ENCODE measurements around the gene MAP3K20. TPM values are rescaled to one million over a fixed set of nuclear protein-coding genes. Genes with fewer than 3 reads are reported as not detected.

Gene MAP3K20
- total and polyA plus RNA-seq, 7 experiments from 2014 or later, result 0.18 to 17.0 (median 1.5) TPM; not detected in 1

DNA sequence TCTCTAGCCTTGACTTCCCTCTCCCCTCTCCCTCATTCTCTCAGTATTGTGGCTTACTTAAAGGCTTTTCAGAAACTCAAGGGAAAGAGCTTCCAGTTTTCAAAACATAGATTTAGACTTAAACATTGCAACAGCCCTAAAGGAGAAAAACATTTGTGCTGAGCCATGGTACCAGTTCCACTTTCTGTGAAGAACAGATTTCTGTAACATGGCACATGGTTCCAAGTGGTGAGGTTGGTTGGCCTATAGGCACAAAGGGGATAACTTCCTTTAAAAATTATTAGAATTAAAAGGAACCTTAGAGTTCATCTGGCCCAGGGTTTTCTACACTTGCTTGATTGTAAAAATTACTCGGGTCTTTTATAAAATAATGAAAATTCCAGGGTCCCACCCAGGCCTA, 140.4 kb downstream of the MAP3K20 start:
- Histone ChIP-seq H3K27ac (ENCODE audit: low read depth, low read length) (no peak overlapping the region), H3K9me3 (ENCODE audit: control insufficient read depth in 2 of 3, low read length in 3 of 3) (no peaks in the 10 kb centered on the region), H3K4me3 (ENCODE audit: low read length) (no peak overlapping the region), H3K36me3 (ENCODE audit: control insufficient read depth in 2 of 3, insufficient read depth in 3 of 3, low read length in 3 of 3) (no peaks in the 10 kb centered on the region), H3K4me1 (ENCODE audit: control insufficient read depth in 2 of 2, insufficient read depth in 2 of 2, low read length in 2 of 2) (no peaks in the 10 kb centered on the region), H3K27me3 (ENCODE audit: control insufficient read depth in 2 of 2, insufficient read depth in 2 of 2, low read length in 2 of 2) (no peaks in the 10 kb centered on the region)
- Mint-ChIP-seq H3K27ac (no peak overlapping the region), H3K36me3 (peaks cover 0 to 2% (median 0%) of the 10 kb centered on the region in 5 donors), H3K9me3 (peaks cover 0 to under 1% (median 0%) of the 10 kb centered on the region in 11 donors), H3K27me3 (peaks cover 0 to 4% (median 0%) of the 10 kb centered on the region in 5 donors), H3K4me1 (peaks cover 4 to 8% (median 6%) of the 10 kb centered on the region in 7 donors), H3K4me3 (no peak overlapping the region)
- no peak for DNase-seq
- peak; percentile 37 for ATAC-seq
- CTCF ChIA-PET, result no interaction called here
- intact Hi-C loops (cut with micrococcal nuclease), result loop anchor here in 1 of 2 donors (10.0 kb wide), 1 partner anchor 411 kb away; no protein-coding TSS in a partner anchor
- POLR2A ChIA-PET, result no interaction called here

DNA sequence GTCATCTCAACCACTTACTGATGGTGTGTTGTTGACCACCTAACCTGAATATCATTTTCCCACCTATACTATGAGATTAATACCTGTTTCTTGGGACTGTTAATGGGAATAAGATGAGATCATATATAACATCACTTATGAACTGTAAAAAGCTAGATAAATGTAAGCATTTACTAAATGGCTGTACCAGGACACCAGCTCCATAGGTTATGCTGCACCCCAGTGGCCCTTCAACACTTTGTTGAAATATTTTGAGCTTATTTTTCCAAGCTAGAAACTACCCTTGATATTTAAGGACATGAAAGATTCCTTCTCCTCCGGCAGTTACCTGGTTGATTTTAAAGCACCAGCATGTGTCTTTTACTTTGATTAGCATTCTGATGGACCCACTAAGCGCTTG, 141.0 kb downstream of the MAP3K20 start:
- H3K4me1 Mint-ChIP-seq, result peaks cover 4 to 8% (median 6%) of the 10 kb centered on the region in 7 donors
- no peak overlapping the region for H3K4me3 Mint-ChIP-seq
- ChIA-PET CTCF (no interaction called here), POLR2A (no interaction called here)
- Histone ChIP-seq H3K27me3 (ENCODE audit: control insufficient read depth in 2 of 2, insufficient read depth in 2 of 2, low read length in 2 of 2) (no peaks in the 10 kb centered on the region), H3K9me3 (ENCODE audit: control insufficient read depth in 2 of 3, low read length in 3 of 3) (no peaks in the 10 kb centered on the region), H3K36me3 (ENCODE audit: control insufficient read depth in 2 of 3, insufficient read depth in 3 of 3, low read length in 3 of 3) (no peaks in the 10 kb centered on the region), H3K27ac (ENCODE audit: low read depth, low read length) (no peak overlapping the region), H3K4me3 (ENCODE audit: low read length) (no peak overlapping the region), H3K4me1 (ENCODE audit: control insufficient read depth in 2 of 2, insufficient read depth in 2 of 2, low read length in 2 of 2) (no peaks in the 10 kb centered on the region)
- DNase-seq (no peak), ATAC-seq (no peak)
- H3K36me3 Mint-ChIP-seq, result peaks cover 0 to 4% (median 0%) of the 10 kb centered on the region in 5 donors
- peaks cover 0 to 2% (median 0%) of the 10 kb centered on the region in 5 donors for H3K27me3 Mint-ChIP-seq
- H3K9me3 Mint-ChIP-seq, result peaks cover 0 to 2% (median 0%) of the 10 kb centered on the region in 11 donors
- peak overlapping the region in 1 of 9 donors; percentile 27 for H3K27ac Mint-ChIP-seq
- intact Hi-C loops (cut with micrococcal nuclease), result loop anchor here in 1 of 2 donors (10.0 kb wide), 1 partner anchor 412 kb away; no protein-coding TSS in a partner anchor

DNA sequence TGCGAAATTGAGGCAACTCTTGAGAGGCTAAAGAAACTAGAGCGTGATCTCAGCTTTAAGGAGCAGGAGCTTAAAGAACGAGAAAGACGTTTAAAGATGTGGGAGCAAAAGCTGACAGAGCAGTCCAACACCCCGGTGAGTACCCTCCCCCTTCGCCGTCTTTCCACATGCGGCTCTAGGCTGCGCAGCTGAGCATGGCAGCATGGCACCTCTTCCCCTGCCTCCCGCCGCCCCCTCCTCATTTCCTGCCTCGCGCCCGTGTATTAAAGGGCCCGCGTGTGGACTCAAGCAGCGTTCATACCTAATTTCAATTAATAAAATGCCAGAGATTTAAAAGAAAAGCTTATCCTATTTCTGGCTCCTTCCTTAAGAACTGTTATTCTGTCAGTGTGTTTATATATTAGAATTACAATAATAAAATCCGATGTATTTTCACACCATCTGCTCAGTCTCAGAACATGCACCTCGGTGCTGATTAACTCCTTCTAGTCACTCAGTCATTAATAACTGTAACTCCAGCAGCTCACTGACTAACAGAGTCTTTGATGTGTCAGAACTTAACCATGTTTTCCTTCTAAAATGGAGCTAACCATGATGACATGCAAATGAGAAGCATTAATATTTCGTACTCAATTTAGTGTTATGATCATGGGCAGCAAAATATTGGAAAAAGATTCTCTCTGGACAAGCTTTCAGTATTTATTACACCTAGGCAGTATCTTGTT, 141.6 kb downstream of the MAP3K20 start:
- peaks cover 4 to 8% (median 6%) of the 10 kb centered on the region in 7 donors for H3K4me1 Mint-ChIP-seq
- no peak for ATAC-seq
- H3K36me3 Mint-ChIP-seq, result peaks cover 0 to 4% (median 0%) of the 10 kb centered on the region in 5 donors
- ChIA-PET CTCF (interaction anchor here (0.7 to 2.4 kb wide), 2 partner anchors 7 to 193 kb away, joined by 3 to 11 read pairs; no protein-coding TSS in a partner anchor), POLR2A (no interaction called here)
- no peaks in the 10 kb centered on the region for H3K9me3 ChIP-seq (ENCODE audit: control insufficient read depth in 2 of 3, low read length in 3 of 3)
- H3K27ac Mint-ChIP-seq, result no peak overlapping the region
- no peak overlapping the region for H3K4me3 ChIP-seq (ENCODE audit: low read length)
- no peak overlapping the region for H3K4me3 Mint-ChIP-seq
- H3K27ac ChIP-seq (ENCODE audit: low read depth, low read length), result no peak overlapping the region
- H3K27me3 Mint-ChIP-seq, result peaks cover 0 to 2% (median 0%) of the 10 kb centered on the region in 5 donors
- intact Hi-C loops (cut with micrococcal nuclease), result loop anchor here in 1 of 2 donors (10.0 kb wide), 1 partner anchor 412 kb away; no protein-coding TSS in a partner anchor
- no peaks in the 10 kb centered on the region for H3K27me3 ChIP-seq (ENCODE audit: control insufficient read depth in 2 of 2, insufficient read depth in 2 of 2, low read length in 2 of 2)
- H3K9me3 Mint-ChIP-seq, result peaks cover 0 to 2% (median 0%) of the 10 kb centered on the region in 11 donors
- DNase-seq, result no peak
- no peaks in the 10 kb centered on the region for H3K4me1 ChIP-seq (ENCODE audit: control insufficient read depth in 2 of 2, insufficient read depth in 2 of 2, low read length in 2 of 2)
- no peaks in the 10 kb centered on the region for H3K36me3 ChIP-seq (ENCODE audit: control insufficient read depth in 2 of 3, insufficient read depth in 3 of 3, low read length in 3 of 3)

DNA sequence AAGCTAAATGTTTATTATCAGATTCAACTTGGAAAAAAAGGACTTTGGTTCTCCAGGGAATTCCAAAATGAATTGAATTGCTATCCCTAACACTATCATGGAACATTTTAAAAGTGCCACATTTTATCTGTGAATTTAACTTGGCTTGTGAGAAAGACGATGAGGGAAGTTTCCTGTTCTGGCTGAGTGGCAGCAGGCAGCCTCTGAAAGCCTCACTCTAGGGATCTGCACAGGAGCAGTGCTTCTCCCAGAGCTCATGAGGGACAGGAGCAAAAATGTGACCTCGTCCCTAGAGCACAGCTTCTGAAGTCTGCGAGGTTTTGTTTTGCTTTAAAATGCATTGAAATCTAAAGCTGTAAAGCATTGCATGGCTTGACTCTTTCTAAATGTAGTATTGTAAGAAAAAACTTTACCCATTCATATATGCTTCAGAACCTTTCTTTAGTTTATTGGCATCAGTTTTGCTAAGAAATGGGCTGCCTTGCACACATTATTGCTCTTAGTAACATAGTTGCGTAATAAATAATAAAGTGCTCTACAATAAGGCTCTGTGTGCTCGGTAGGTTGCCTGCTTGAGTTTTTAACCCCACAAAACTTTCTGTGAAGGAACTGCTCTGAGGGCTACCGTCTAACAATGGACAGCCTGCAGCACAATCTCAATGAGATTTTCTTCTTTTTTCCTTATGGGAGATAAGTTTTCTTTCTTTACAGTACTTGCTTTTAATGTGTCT, 142.8 kb downstream of the MAP3K20 start:
- Histone ChIP-seq H3K4me1 (ENCODE audit: control insufficient read depth in 2 of 2, insufficient read depth in 2 of 2, low read length in 2 of 2) (no peaks in the 10 kb centered on the region), H3K27ac (ENCODE audit: low read depth, low read length) (no peak overlapping the region), H3K4me3 (ENCODE audit: low read length) (no peak overlapping the region), H3K27me3 (ENCODE audit: control insufficient read depth in 2 of 2, insufficient read depth in 2 of 2, low read length in 2 of 2) (no peaks in the 10 kb centered on the region), H3K9me3 (ENCODE audit: control insufficient read depth in 2 of 3, low read length in 3 of 3) (no peaks in the 10 kb centered on the region), H3K36me3 (ENCODE audit: control insufficient read depth in 2 of 3, insufficient read depth in 3 of 3, low read length in 3 of 3) (no peaks in the 10 kb centered on the region)
- DNase-seq, result no peak
- ATAC-seq, result no peak
- intact Hi-C loops (cut with micrococcal nuclease), result loop anchor here in 1 of 2 donors (10.0 kb wide), 1 partner anchor 414 kb away; no protein-coding TSS in a partner anchor
- H3K4me3 Mint-ChIP-seq, result peak overlapping the region in 1 of 10 donors; percentile 42
- peaks cover 4 to 8% (median 6%) of the 10 kb centered on the region in 7 donors for H3K4me1 Mint-ChIP-seq
- H3K36me3 Mint-ChIP-seq, result peaks cover 0 to 4% (median 0%) of the 10 kb centered on the region in 5 donors
- CTCF ChIA-PET, result interaction anchor here (0.6 to 2.4 kb wide), 3 partner anchors 9 to 1123 kb away, joined by 3 to 11 read pairs (median 3); no protein-coding TSS in a partner anchor
- H3K27me3 Mint-ChIP-seq, result peaks cover 0 to 2% (median 0%) of the 10 kb centered on the region in 5 donors
- POLR2A ChIA-PET, result no interaction called here
- no peak overlapping the region for H3K27ac Mint-ChIP-seq
- H3K9me3 Mint-ChIP-seq, result peaks cover 0 to 2% (median 0%) of the 10 kb centered on the region in 11 donors

DNA sequence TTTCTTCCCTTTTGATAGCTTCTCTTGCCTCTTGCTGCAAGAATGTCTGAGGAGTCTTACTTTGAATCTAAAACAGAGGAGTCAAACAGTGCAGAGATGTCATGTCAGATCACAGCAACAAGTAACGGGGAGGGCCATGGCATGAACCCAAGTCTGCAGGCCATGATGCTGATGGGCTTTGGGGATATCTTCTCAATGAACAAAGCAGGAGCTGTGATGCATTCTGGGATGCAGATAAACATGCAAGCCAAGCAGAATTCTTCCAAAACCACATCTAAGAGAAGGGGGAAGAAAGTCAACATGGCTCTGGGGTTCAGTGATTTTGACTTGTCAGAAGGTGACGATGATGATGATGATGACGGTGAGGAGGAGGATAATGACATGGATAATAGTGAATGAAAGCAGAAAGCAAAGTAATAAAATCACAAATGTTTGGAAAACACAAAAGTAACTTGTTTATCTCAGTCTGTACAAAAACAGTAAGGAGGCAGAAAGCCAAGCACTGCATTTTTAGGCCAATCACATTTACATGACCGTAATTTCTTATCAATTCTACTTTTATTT, 145.6 kb downstream of the MAP3K20 start:
- H3K36me3 ChIP-seq (ENCODE audit: control insufficient read depth in 2 of 3, insufficient read depth in 3 of 3, low read length in 3 of 3), result no peaks in the 10 kb centered on the region
- Mint-ChIP-seq H3K27me3 (peaks cover 0 to 2% (median 0%) of the 10 kb centered on the region in 5 donors), H3K9me3 (peaks cover 0 to 2% (median 0%) of the 10 kb centered on the region in 11 donors), H3K4me3 (no peak overlapping the region), H3K4me1 (peaks cover 3 to 8% (median 5%) of the 10 kb centered on the region in 7 donors), H3K27ac (no peak overlapping the region), H3K36me3 (peaks cover 0 to 4% (median 0%) of the 10 kb centered on the region in 5 donors)
- H3K4me1 ChIP-seq (ENCODE audit: control insufficient read depth in 2 of 2, insufficient read depth in 2 of 2, low read length in 2 of 2), result no peaks in the 10 kb centered on the region
- no peak overlapping the region for H3K27ac ChIP-seq (ENCODE audit: low read depth, low read length)
- DNase-seq (no peak), ATAC-seq (no peak)
- ChIA-PET CTCF (no interaction called here), POLR2A (no interaction called here)
- intact Hi-C loops (cut with micrococcal nuclease), result no loop called here
- no peaks in the 10 kb centered on the region for H3K9me3 ChIP-seq (ENCODE audit: control insufficient read depth in 2 of 3, low read length in 3 of 3)
- H3K27me3 ChIP-seq (ENCODE audit: control insufficient read depth in 2 of 2, insufficient read depth in 2 of 2, low read length in 2 of 2), result no peaks in the 10 kb centered on the region
- no peak overlapping the region for H3K4me3 ChIP-seq (ENCODE audit: low read length)

DNA sequence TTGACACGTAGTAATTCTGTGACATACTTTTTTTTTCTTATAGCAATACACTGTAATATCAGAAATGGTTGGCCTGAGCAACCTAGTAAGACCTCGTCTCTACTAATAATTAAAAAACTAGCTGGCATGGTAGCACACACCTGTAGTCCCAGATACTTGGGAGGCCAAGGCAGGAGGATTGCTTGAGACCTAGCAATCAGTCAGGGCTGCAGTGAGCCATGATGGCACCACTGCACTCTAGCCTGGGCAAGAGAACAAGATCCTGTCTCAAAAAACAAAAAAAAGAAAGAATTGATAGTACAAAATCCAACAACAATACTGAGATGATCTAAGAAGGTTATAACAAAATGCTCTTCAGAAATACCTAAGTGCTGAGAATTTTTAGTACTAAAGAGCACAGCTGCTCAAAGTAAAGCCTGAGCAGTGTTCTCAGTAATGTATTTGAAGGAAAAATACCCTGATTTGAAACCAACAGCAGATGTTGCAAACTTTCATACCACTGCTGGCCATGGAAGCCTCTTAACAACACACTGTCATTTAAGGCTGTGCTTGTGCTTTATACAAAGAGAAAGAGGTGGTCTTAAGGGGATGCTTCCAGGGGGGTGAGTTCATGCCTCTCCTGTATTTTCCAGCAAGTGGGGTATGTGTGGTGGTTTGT, 146.4 kb downstream of the MAP3K20 start:
- DNase-seq, result no peak
- H3K36me3 ChIP-seq (ENCODE audit: control insufficient read depth in 2 of 3, insufficient read depth in 3 of 3, low read length in 3 of 3), result no peaks in the 10 kb centered on the region
- no peak for ATAC-seq
- Mint-ChIP-seq H3K9me3 (peaks cover 0 to 2% (median 0%) of the 10 kb centered on the region in 11 donors), H3K4me3 (no peak overlapping the region), H3K36me3 (peaks cover 0 to 4% (median 0%) of the 10 kb centered on the region in 5 donors), H3K4me1 (peaks cover 3 to 8% (median 5%) of the 10 kb centered on the region in 7 donors), H3K27me3 (peaks cover 0 to 5% (median 0%) of the 10 kb centered on the region in 5 donors), H3K27ac (no peak overlapping the region)
- H3K4me1 ChIP-seq (ENCODE audit: control insufficient read depth in 2 of 2, insufficient read depth in 2 of 2, low read length in 2 of 2), result no peaks in the 10 kb centered on the region
- CTCF ChIA-PET, result no interaction called here
- intact Hi-C loops (cut with micrococcal nuclease), result no loop called here
- no peaks in the 10 kb centered on the region for H3K27me3 ChIP-seq (ENCODE audit: control insufficient read depth in 2 of 2, insufficient read depth in 2 of 2, low read length in 2 of 2)
- no peaks in the 10 kb centered on the region for H3K9me3 ChIP-seq (ENCODE audit: control insufficient read depth in 2 of 3, low read length in 3 of 3)
- H3K4me3 ChIP-seq (ENCODE audit: low read length), result no peak overlapping the region
- no peak overlapping the region for H3K27ac ChIP-seq (ENCODE audit: low read depth, low read length)
- POLR2A ChIA-PET, result interaction anchor here (0.5 kb wide), 1 partner anchor 7 kb away, joined by 3 read pairs; no protein-coding TSS in a partner anchor
